ENCODE measurements around the gene RNF17.
A peak's percentile ranks its signal among the peaks of the same experiment; 100 is the strongest.

RNF17 gene

DNA sequence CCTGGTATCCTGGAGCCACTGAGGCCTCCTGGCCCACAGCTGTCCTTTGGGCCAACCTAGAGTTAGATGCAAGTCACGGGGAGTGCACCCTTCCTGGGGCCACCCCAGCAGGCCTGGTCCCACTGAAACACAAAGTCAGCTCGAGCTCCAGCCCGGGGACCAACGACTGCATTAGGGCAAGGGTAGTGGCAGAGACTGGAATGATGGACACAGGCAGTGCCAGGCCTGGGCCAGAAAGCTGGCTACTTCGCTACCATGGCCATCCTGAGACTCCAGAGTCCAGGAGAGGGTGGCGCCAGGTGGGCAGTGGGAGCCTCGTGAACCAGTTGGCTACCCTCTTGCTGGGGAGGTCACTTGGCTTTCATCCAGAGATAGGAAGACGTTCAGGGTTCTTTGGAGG lies 22.2 kb upstream of the RNF17 start:
- Histone ChIP-seq H3K27ac (ENCODE audit: extremely low read depth, low read depth, low read length) (no peak overlapping the region), H3K36me3 (ENCODE audit: control insufficient read depth in 2 of 2, insufficient read depth in 1 of 2, low read length in 2 of 2) (no peaks in the 10 kb centered on the region), H3K4me1 (ENCODE audit: control insufficient read depth, insufficient read depth, low read length) (no peaks in the 10 kb centered on the region), H3K4me3 (ENCODE audit: low read depth, low read length) (no peak overlapping the region), H3K9me3 (ENCODE audit: control insufficient read depth, insufficient read depth, low read depth, low read length) (no peaks in the 10 kb centered on the region)
- ChIA-PET POLR2A (interaction anchor here (0.6 kb wide), 1 partner anchor 31 kb away, joined by 6 read pairs; no protein-coding TSS in a partner anchor), CTCF (interaction anchor here (0.7 to 1.8 kb wide), 2 partner anchors 48 to 647 kb away, joined by 3 to 6 read pairs; no protein-coding TSS in a partner anchor)
- TF ChIP-seq, protein P1, sequence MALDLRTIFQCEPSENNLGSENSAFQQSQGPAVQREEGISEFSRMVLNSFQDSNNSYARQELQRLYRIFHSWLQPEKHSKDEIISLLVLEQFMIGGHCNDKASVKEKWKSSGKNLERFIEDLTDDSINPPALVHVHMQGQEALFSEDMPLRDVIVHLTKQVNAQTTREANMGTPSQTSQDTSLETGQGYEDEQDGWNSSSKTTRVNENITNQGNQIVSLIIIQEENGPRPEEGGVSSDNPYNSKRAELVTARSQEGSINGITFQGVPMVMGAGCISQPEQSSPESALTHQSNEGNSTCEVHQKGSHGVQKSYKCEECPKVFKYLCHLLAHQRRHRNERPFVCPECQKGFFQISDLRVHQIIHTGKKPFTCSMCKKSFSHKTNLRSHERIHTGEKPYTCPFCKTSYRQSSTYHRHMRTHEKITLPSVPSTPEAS (tag by site-specific recombination; IDR thresholded peaks at IDR 0.05): no peak
- no peak for TF ChIP-seq ZNF837 (tag by site-specific recombination; IDR thresholded peaks at IDR 0.05)
- TF ChIP-seq ZNF354C (tag by site-specific recombination; IDR thresholded peaks at IDR 0.05; ENCODE audit: borderline replicate concordance, low read depth): no peak
- no peak for TF ChIP-seq ZBTB17 (tag by site-specific recombination; IDR thresholded peaks at IDR 0.05)
- no peak for TF ChIP-seq ZNF548 (tag by site-specific recombination; IDR thresholded peaks at IDR 0.05)
- TF ChIP-seq ZNF843 (tag by site-specific recombination; IDR thresholded peaks at IDR 0.05): no peak
- no peak for TF ChIP-seq GLIS1 (tag by site-specific recombination; IDR thresholded peaks at IDR 0.05)
- TF ChIP-seq, protein P2, sequence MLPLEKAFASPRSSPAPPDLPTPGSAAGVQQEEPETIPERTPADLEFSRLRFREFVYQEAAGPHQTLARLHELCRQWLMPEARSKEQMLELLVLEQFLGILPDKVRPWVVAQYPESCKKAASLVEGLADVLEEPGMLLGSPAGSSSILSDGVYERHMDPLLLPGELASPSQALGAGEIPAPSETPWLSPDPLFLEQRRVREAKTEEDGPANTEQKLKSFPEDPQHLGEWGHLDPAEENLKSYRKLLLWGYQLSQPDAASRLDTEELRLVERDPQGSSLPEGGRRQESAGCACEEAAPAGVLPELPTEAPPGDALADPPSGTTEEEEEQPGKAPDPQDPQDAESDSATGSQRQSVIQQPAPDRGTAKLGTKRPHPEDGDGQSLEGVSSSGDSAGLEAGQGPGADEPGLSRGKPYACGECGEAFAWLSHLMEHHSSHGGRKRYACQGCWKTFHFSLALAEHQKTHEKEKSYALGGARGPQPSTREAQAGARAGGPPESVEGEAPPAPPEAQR (tag by site-specific recombination; IDR thresholded peaks at IDR 0.05): no peak
- no peak for TF ChIP-seq ZNF677 (tag by site-specific recombination; IDR thresholded peaks at IDR 0.05)
- no peak for TF ChIP-seq ZBTB48 (tag by site-specific recombination; IDR thresholded peaks at IDR 0.05)

DNA sequence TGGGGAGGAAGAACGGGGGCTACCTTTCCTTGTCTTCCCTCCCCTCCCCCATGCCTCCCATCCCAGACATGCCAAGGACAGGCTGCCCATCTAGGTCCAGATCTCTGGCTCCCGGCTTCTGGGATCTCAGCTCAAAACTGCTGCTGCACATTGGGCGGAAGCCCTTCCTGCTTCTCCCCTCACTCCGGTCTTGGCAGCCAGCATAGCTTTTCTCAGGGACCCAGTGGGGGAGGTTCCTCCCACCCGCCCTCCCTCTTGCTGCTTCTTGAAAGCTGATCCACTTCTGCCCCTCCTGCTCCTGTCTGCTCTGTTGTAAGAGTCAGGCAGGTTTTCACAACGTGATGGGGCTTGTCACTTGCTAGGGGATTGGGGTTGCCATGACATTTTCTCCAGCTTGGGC lies 21.7 kb upstream of the RNF17 start:
- CTCF ChIA-PET: interaction anchor here (1.1 kb wide), 1 partner anchor 48 kb away, joined by 4 read pairs; no protein-coding TSS in a partner anchor
- POLR2A ChIA-PET: interaction anchor here (0.6 kb wide), 1 partner anchor 30 kb away, joined by 6 read pairs; no protein-coding TSS in a partner anchor
- Histone ChIP-seq H3K9me3 (ENCODE audit: control insufficient read depth, insufficient read depth, low read depth, low read length) (no peaks in the 10 kb centered on the region), H3K4me1 (ENCODE audit: control insufficient read depth, insufficient read depth, low read length) (no peaks in the 10 kb centered on the region), H3K36me3 (ENCODE audit: control insufficient read depth in 2 of 2, insufficient read depth in 1 of 2, low read length in 2 of 2) (no peaks in the 10 kb centered on the region), H3K27ac (ENCODE audit: extremely low read depth, low read depth, low read length) (no peak overlapping the region), H3K4me3 (ENCODE audit: low read depth, low read length) (no peak overlapping the region)
- TF ChIP-seq, protein P3, sequence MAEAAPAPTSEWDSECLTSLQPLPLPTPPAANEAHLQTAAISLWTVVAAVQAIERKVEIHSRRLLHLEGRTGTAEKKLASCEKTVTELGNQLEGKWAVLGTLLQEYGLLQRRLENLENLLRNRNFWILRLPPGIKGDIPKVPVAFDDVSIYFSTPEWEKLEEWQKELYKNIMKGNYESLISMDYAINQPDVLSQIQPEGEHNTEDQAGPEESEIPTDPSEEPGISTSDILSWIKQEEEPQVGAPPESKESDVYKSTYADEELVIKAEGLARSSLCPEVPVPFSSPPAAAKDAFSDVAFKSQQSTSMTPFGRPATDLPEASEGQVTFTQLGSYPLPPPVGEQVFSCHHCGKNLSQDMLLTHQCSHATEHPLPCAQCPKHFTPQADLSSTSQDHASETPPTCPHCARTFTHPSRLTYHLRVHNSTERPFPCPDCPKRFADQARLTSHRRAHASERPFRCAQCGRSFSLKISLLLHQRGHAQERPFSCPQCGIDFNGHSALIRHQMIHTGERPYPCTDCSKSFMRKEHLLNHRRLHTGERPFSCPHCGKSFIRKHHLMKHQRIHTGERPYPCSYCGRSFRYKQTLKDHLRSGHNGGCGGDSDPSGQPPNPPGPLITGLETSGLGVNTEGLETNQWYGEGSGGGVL (tag by site-specific recombination; IDR thresholded peaks at IDR 0.05): peak; percentile 25; the same call in 1 of the 2 replicates
- TF ChIP-seq ZNF791 (tag by site-specific recombination; IDR thresholded peaks at IDR 0.05) (no peak), MYNN (tag by site-specific recombination; IDR thresholded peaks at IDR 0.05; ENCODE audit: borderline replicate concordance) (0 out of 2 replicates have a peak, but pooled peaks have one; percentile 44)

DNA sequence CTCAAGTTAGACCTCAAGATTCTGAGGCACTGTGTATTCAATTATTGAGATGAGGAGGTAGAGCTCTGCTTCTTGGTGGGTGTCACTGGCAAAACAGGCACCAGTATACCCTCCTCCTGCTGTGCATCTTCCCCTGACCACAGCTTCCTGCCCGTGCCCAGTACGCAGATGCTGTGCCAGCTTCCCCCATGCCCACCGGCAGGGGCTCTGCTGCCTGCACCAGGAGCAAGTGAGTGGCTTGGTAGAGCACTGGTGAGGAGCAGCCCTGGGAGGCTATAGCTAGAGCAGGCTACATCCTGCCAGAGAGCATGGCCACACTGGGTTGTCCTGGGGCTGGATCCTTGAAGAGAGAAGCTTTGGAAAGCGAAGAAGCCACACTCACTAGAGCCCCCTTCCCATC lies 21.0 kb upstream of the RNF17 start:
- ChIA-PET CTCF (interaction anchor here (1.1 kb wide), 1 partner anchor 49 kb away, joined by 4 read pairs; no protein-coding TSS in a partner anchor), POLR2A (interaction anchor here (0.6 kb wide), 1 partner anchor 24 kb away, joined by 3 read pairs; no protein-coding TSS in a partner anchor)
- Histone ChIP-seq H3K9me3 (ENCODE audit: control insufficient read depth, insufficient read depth, low read depth, low read length) (no peaks in the 10 kb centered on the region), H3K4me1 (ENCODE audit: control insufficient read depth, insufficient read depth, low read length) (no peaks in the 10 kb centered on the region), H3K36me3 (ENCODE audit: control insufficient read depth in 2 of 2, insufficient read depth in 1 of 2, low read length in 2 of 2) (no peaks in the 10 kb centered on the region), H3K27ac (ENCODE audit: extremely low read depth, low read depth, low read length) (no peak overlapping the region), H3K4me3 (ENCODE audit: low read depth, low read length) (no peak overlapping the region)
- no peak for TF ChIP-seq ZFP3 (tag by site-specific recombination; IDR thresholded peaks at IDR 0.05; ENCODE audit: low read depth)
- no peak for TF ChIP-seq ZNF221 (tag by site-specific recombination; IDR thresholded peaks at IDR 0.05; ENCODE audit: borderline replicate concordance)
- no peak for TF ChIP-seq ZNF114 (tag by site-specific recombination; IDR thresholded peaks at IDR 0.05)
- no peak for TF ChIP-seq ZNF560 (tag by site-specific recombination; IDR thresholded peaks at IDR 0.05; ENCODE audit: borderline replicate concordance)
- TF ChIP-seq, protein P4, sequence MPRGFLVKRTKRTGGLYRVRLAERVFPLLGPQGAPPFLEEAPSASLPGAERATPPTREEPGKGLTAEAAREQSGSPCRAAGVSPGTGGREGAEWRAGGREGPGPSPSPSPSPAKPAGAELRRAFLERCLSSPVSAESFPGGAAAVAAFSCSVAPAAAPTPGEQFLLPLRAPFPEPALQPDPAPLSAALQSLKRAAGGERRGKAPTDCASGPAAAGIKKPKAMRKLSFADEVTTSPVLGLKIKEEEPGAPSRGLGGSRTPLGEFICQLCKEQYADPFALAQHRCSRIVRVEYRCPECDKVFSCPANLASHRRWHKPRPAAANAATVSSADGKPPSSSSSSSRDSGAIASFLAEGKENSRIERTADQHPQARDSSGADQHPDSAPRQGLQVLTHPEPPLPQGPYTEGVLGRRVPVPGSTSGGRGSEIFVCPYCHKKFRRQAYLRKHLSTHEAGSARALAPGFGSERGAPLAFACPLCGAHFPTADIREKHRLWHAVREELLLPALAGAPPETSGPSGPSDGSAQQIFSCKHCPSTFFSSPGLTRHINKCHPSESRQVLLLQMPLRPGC (tag by site-specific recombination; IDR thresholded peaks at IDR 0.05): no peak
- TF ChIP-seq ZNF529 (tag by site-specific recombination; IDR thresholded peaks at IDR 0.05; ENCODE audit: insufficient replicate concordance): no peak
- no peak for TF ChIP-seq SETDB1 (IDR thresholded peaks at IDR 0.05; ENCODE audit: insufficient read length, low read length)
- TF ChIP-seq ZNF169 (tag by site-specific recombination; IDR thresholded peaks at IDR 0.05): no peak
